GM21619 (cell line): Measurements from ENCODE around the gene FBXL17.

ENCODE experiments used
- ATAC-seq: cut with Tn5 transposase; IDR thresholded peaks from one replicate; pipeline ENCODE4 v1.9.1; 2021; ENCODE audit not compliant: unreplicated experiment

FBXL17 gene

GRCh38 chr5:107871023-107871422, 510.9 kb downstream of the FBXL17 start:
- no peak for ATAC-seq

GRCh38 chr5:107869438-107870115, 512.3 kb downstream of the FBXL17 start:
- no peak for ATAC-seq

- no peak for ATAC-seq
These were observed 513.1 kb downstream of the FBXL17 start for GRCh38 chr5:107868650-107869409.

DNA sequence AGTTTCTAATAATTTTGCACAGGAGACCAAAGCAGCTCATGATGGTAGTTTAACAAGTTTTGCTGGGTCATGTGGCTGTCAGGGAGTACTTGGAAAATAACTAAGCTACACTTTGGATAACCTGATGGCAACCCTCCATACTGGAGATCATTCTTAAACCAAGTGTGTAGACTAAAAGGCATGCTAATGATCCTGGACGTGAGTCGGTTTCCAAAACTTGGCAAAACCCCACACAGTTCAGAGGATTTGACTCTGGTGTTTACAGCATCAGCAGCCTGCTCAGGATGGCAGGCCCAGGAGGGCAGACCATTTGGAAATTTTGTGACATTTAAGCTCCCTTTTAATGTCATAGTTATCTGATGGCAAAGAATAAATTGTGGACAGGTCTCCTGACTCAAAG, 514.6 kb downstream of the FBXL17 start:
- ATAC-seq: no peak

- no peak for ATAC-seq
These were observed 517.1 kb downstream of the FBXL17 start for GRCh38 chr5:107864793-107865192.

- no peak for ATAC-seq
These were observed 518.8 kb downstream of the FBXL17 start for GRCh38 chr5:107863125-107863524.

- ATAC-seq: no peak
These were observed 520.3 kb downstream of the FBXL17 start for GRCh38 chr5:107861565-107861964.

- no peak for ATAC-seq
These were observed 521.9 kb downstream of the FBXL17 start for GRCh38 chr5:107860044-107860443.

DNA sequence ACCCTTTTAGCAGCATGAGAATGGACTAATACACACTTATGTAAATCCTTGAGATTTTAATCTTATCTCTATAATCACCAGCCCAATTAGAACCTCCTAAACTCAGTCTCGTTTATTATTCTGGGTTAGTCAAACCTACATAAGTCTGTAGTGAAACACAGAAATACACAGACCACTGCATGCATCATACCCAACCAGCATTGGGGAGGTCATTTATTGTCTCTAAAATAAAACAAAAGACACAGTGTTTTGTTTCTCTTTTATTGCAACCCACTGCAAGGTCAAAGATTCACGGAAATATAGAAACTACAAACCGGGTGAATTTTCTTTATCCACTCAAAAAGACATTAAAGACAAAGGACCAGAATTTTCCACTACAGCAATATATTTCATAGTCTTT, 523.1 kb downstream of the FBXL17 start:
- ATAC-seq: no peak

DNA sequence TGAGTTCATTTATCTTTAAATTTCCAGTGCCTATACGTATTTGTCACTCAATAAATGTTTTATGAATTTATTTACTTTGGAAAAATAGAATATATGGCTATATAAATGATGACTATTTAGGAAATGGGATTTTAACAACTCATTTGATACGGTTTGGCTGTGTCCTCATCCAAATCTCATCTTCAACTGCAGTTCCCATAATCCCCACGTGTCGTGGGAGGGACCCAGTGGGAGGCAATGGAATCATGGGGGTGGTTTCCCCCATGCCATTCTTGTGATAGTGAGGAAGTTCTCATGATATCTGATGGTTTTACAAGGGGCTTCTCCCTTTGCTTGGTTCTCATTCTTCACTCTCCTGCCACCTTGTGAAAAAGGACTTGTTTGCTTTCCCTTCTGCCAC, 523.6 kb downstream of the FBXL17 start:
- ATAC-seq: no peak

DNA sequence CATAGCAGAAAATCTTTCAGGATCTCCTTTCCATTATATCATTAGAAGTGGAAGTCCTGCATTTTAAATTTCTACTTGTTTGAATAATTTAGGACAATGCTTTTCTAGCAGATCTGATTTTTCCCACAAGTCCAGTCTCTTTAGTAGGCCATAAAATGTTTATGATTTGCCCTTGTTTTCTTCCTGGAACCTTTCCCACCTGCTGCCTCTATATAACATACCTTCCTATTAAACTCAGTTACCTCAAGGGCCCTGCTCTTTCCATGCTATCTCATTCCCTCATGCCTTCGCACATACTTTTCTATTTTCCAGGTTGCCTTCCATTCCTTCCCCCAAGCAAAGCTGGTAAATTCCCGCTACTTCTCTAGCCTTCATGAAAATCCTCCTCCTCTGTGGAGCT, 524.1 kb downstream of the FBXL17 start:
- ATAC-seq: no peak

DNA sequence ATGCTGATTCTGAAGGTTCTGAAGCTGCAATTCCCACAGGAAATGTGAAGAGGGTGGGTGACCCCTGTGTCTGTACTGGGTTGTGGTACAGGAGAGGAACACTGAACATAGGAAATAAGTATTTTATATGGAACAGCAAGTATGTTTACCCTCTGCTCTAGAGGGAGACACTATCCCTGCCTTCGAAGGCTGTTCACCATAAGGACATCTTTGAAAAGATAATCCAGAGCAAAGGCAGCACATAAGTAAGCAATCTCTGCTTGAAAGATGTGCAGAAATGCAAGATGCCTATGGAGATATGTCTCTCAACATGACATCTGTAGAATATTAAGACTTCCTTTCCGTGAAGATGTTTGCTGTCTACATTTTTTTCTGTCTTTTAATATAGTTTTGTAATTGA, 526.7 kb downstream of the FBXL17 start:
- ATAC-seq: no peak

- no peak for ATAC-seq
These were observed 528.2 kb downstream of the FBXL17 start for GRCh38 chr5:107853696-107854095.

DNA sequence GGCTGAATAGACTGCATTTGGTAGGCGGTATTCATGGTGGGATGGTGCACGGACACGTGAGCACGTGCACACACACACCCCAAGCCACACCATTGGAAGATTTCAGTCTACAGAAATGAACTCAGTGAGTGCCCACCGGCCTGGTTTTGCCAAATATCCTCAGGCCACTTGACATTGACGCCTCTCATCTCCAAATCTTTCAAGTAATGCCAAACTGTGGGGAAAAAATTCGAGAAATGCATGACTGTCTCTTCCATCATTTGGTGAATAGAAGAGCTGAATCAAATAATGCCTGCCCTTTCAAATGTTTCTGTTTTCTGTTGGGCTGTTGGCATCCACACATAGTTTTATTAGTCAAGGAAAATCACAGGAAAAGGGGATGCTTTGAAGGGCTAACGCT, 528.9 kb downstream of the FBXL17 start:
- ATAC-seq: no peak

- ATAC-seq: no peak
These were observed 532.8 kb downstream of the FBXL17 start for GRCh38 chr5:107849118-107849517.

GRCh38 chr5:107840592-107840991, 541.3 kb downstream of the FBXL17 start:
- no peak for ATAC-seq

- ATAC-seq: no peak
These were observed 541.7 kb downstream of the FBXL17 start for GRCh38 chr5:107840161-107840560.

- no peak for ATAC-seq
These were observed 546.8 kb downstream of the FBXL17 start for GRCh38 chr5:107835096-107835495.

DNA sequence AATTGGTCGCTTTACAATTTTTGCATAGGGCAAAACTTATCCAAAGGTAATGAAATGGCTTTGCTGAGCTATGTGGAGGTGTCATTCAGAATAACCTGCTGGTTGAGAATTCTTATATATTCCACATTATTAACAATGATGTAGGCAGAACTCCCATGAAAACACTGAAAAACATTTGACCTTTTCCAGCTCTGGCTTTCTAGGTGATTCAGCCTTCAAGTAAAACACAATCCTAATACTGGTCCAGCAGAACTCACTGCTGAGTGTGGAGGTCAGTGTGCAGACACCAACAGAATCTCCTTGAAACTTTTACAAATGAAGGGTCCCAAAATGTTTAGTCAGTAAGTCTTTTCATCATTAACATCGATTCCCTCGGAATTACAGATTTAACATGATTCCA, 549.2 kb downstream of the FBXL17 start:
- ATAC-seq: no peak

DNA sequence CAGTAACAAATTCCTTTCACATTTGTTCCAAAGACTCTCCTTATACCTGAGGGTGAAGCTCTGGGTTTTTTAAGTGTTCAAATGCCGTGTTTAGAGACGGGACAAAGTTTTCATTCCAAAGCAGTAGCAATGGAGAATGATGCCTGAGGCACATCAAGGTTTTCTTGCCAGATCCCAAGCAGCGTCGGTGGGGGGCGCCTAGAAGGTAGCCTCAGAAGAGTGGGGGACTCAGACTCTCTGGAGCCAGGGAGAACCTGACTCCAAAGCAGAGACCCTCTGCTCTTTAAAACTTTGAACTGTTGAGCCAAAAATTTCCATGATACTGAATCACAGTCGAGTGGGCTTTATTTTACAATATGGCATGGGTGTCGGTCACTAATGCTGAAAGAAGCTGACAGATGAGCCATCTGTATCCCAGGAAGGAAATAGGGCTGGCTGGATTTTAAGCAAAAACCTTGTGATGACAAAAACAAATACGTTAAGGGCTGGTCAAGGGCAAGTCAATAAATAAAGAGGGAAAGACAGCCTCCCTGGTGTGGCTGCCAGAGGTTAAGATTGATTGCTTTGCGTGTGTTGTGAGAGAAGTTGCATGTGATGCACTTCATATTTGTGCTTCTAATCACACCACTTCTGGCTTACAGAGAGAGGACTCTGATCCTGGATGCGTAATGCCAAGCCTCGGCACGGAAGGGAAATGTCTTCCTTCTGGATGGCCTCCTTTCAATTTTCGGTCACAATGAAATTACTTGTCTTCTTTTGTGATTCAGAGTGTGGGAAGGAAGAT, 550.1 kb downstream of the FBXL17 start:
- ATAC-seq: no peak

DNA sequence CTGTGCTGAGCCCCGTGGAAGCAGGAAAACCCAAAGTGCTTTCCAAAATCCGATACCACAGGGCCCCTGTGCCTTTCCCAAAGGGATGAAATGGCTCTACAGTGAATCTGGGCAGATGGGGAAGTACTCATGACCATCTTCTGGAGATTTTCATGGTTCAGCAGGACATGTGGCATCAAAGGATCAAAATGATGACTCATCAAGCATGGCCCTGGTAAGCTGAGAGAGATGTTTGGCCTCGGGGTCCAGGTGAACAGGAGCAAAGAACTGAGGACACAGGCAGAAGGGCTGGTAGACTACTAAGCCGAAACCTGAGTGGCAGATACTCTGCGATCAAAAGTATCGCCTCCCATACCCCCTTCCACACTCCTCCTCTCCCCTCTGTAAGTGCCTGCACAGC, 551.1 kb downstream of the FBXL17 start:
- no peak for ATAC-seq
